GM11168 (cell line): ENCODE data around the gene PTPRN2.
"Not testable (repeated sequence)": the region's sequence is repeated elsewhere in the genome, so short reads cannot be mapped to it uniquely, and the experiment has no call there.

Source experiments
- in situ Hi-C: fragments of 300-500 bp; cut with MboI; formaldehyde crosslinking; loops from one replicate; pipeline ENCODE4 v1.12.0; 2022; ENCODE audit warnings: low sequenced_read_pairs; ENCODE audit not compliant: unreplicated experiment

PTPRN2 gene

GRCh38 chr7:157786375-157787274 is 801.0 kb downstream of the PTPRN2 start:
- in situ Hi-C loops, result no loop called here

- in situ Hi-C loops, result no loop called here
Observed at GRCh38 chr7:157785486-157786186, 802.0 kb downstream of the PTPRN2 start.

- in situ Hi-C loops, result no loop called here
Observed at GRCh38 chr7:157784979-157785441, 802.6 kb downstream of the PTPRN2 start.

DNA sequence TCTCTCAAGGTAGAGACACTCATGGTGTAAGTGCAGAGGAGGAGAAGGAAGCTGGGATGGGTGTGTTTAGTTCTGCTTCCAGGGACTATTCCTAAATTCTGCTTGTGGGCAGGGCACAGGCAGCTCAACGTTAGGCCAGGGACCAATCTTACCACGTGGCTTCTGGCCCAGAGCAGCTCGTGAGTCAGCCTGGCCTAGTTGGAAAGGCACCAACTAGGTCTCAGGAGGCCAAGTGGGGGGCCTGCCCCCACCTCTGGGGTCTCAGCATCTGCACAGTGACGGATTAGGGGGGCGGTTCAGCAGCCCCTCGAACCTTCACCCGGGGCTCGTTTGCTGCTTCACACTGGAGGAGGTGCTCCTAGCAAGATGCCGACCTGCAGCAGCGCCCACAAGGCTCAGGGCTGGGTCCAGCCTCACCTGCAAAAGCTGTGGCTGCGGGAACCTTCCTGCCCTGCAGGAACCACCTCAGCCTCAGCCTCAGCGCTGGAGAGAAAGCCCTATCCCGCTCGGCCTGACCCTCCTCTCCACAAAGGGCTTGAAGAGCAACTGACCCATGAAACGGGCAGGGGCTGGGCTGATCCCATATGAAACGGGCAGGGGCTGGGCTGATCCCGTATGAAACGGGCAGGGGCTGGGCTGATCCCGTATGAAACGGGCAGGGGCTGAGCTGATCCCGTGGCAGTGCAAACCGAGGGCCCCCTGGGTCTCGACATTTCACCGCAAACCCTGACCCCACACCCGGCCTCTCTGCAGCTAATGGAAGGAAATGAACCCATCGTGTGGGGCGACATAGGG is 803.4 kb downstream of the PTPRN2 start:
- in situ Hi-C loops, result no loop called here

- in situ Hi-C loops, result no loop called here
Observed at GRCh38 chr7:157782041-157782440, 805.6 kb downstream of the PTPRN2 start.

GRCh38 chr7:157780721-157781120 is 806.9 kb downstream of the PTPRN2 start:
- in situ Hi-C loops, result no loop called here

DNA sequence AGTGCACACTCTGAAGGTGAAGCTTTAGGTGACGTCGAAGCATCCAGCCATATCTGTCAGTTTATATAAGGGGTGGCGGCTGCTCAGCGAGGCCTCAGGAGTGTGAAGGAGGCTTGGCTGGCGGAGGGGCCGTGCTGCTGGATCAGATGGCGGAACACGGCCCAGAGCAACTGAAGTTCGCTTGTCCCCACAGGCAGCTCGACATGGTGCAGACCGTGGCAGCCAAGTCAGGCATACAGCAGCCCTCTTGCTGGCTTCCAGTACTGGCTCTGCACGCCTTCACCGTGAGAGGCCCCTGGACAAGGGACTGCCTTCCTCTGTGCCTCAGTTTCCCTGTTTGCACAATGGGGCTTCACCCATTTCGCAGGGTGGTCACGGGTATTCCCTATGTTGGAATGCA is 807.3 kb downstream of the PTPRN2 start:
- in situ Hi-C loops, result no loop called here

DNA sequence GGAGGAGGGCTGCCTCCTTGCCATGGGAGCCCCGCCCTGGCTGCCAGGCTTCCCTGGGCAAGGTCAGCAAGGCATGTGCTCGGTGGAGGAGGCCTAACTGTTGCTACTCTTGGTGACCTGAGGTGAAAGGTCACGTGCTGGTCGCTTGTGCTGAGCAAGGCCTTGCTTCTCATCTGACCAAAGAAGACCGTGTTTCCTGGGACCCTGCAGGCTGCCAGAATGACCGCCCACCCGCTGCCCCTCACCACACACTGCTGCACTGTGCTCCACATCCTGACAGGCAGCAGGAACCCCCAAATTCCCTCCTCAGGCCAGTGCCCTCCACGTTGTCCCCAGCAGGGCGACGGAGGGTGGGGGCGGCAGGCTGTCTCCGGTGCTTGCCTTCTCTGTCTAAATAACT is 808.4 kb downstream of the PTPRN2 start:
- in situ Hi-C loops, result no loop called here

DNA sequence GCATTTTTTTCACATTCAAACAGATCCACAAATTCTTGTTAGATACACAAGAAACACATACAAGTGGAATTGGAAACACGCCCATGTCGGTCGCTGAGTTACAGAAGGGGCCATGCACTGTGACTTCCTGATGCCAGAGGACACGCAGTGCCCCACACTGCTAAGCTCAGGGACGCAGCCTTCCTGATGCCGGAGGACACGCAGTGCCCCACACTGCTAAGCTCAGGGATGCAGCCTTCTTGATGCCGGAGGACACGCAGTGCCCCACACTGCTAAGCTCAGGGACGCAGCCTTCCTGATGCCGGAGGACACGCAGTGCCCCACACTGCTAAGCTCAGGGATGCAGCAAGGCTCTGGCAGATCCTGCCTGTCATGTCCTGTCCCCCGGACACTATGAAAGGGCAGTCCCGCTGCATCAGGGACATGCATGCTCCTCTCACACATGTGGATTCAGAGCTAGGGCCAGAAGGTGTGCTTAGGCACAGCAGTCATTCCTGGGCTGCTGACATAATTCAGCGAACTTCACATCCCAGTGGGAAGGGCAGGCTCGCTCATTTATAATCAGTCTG is 810.3 kb downstream of the PTPRN2 start:
- in situ Hi-C loops, result not testable (repeated sequence)

GRCh38 chr7:157775560-157776332 is 811.9 kb downstream of the PTPRN2 start:
- in situ Hi-C loops, result no loop called here

- in situ Hi-C loops, result no loop called here
Observed at GRCh38 chr7:157775021-157775559, 812.5 kb downstream of the PTPRN2 start.

GRCh38 chr7:157774495-157774894 is 813.1 kb downstream of the PTPRN2 start:
- in situ Hi-C loops, result no loop called here

- in situ Hi-C loops, result no loop called here
Observed at GRCh38 chr7:157773361-157773760, 814.3 kb downstream of the PTPRN2 start.

DNA sequence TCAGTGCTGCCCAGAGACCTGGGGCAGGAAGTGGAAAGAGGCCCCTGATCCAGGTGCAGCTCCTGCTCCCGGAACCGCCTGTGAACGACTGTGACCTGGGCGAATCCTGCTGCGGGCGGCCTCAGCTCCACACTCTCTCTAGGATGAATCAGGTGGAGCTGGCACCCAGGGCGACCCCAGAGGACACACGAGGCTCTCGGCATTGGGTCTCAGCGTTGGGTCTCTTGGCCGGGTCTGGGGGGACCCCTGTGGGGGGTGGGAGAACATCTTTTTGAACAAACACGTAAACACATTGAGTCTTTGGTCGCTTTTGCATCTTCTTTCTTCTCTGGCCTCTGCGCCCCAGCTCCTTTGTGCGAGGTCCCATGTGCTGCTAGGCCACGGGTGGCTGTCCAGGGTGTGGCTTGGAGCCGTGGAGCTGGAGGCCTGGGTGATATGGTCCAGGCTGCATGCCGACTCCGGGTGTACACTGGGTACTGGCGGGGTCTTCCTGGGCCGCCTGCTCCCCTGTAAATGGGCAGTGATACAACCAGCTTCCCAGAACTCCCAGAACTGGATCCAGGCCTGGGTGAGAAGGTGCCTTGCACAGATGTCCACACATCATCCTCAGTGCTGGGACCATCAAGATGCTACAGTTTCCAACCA is 815.0 kb downstream of the PTPRN2 start:
- in situ Hi-C loops, result no loop called here

DNA sequence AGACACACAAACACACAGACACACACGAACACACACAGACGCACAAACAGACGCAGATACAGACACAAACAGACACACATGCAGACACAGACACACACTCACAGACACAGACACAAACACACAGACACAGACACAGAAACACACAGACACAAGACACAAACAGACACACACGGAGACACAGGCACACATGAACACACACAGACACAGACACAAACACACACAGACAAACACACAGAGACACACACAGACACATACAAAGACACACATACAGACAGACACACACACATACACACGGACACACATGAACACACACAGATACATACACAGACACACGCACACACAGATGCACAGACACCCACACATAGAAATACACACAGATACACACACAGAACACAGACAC is 815.9 kb downstream of the PTPRN2 start:
- in situ Hi-C loops, result no loop called here

- in situ Hi-C loops, result no loop called here
Observed at GRCh38 chr7:157770716-157771320, 816.8 kb downstream of the PTPRN2 start.

- in situ Hi-C loops, result no loop called here
Observed at GRCh38 chr7:157769526-157770215, 818.0 kb downstream of the PTPRN2 start.

DNA sequence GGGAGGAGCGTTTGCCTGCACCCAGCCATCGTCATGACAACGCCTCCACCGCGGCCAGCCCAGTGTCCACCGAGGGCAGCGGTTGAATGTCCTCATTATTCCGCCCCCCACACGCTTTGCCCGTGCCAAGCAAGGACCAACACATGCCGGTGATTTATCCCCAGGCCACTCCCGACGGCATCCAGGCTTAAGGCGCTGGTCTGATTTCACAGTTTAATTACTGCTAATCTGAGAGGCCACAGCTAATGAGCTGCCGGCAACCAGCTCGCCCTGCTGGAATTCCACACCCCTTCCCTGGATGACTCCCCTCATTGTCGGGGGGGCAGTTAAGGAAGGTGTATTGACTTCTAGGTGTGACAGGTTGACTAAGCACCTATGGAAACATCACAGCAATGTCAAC is 818.5 kb downstream of the PTPRN2 start:
- in situ Hi-C loops, result no loop called here
